ENCODE data around the gene PNLDC1. TPM values are rescaled to one million over a fixed set of nuclear protein-coding genes. Genes with fewer than 3 reads are reported as not detected.
"Not testable (repeated sequence)": the region's sequence is repeated elsewhere in the genome, so short reads cannot be mapped to it uniquely, and the experiment has no call there.

Gene PNLDC1
- total and polyA plus RNA-seq, 11 donors = 0.04 to 0.67 (median 0.20) TPM; not detected in 6

- intact Hi-C loops (cut with DNase I) = no loop called here
- Histone ChIP-seq H3K27ac (no peak overlapping the region), H3K27me3 (no peaks in the 10 kb centered on the region), H3K4me1 (no peaks in the 10 kb centered on the region), H3K36me3 (no peaks in the 10 kb centered on the region), H3K4me3 (peak overlapping the region in 1 of 12 donors; percentile 4), H3K9me3 (no peaks in the 10 kb centered on the region)
- WGBS, 4 donors = 61 to 68% (median 62%) methylated on average over 28 of the region's 28 CpGs
- DNase-seq (no peak), ATAC-seq (no peak)
- TF ChIP-seq CTCF (IDR thresholded peaks at IDR 0.05) (no peak), POLR2A (IDR thresholded peaks at IDR 0.05) (no peak)
Measured at GRCh38 chr6:159819932-159820640, 20.0 kb downstream of the PNLDC1 start.

GRCh38 chr6:159821122-159821521 is 21.0 kb downstream of the PNLDC1 start:
- WGBS, 4 donors = 74 to 77% (median 75%) methylated on average over 11 of the region's 11 CpGs
- H3K27ac ChIP-seq = no peak overlapping the region
- no peaks in the 10 kb centered on the region for H3K9me3 ChIP-seq
- no peaks in the 10 kb centered on the region for H3K4me1 ChIP-seq
- TF ChIP-seq POLR2A (IDR thresholded peaks at IDR 0.05) (no peak), CTCF (IDR thresholded peaks at IDR 0.05) (no peak)
- H3K36me3 ChIP-seq = no peaks in the 10 kb centered on the region
- no peak overlapping the region for H3K4me3 ChIP-seq
- DNase-seq (no peak), ATAC-seq (no peak)
- H3K27me3 ChIP-seq = no peaks in the 10 kb centered on the region
- intact Hi-C loops (cut with DNase I) = no loop called here

- intact Hi-C loops (cut with DNase I) = no loop called here
- WGBS, 4 donors = 90 to 97% (median 93%) methylated on average over 10 of the region's 10 CpGs
- TF ChIP-seq POLR2A (IDR thresholded peaks at IDR 0.05) (no peak), CTCF (IDR thresholded peaks at IDR 0.05) (no peak)
- ATAC-seq (no peak), DNase-seq (no peak)
- Histone ChIP-seq H3K36me3 (no peaks in the 10 kb centered on the region), H3K4me3 (no peak overlapping the region), H3K4me1 (no peaks in the 10 kb centered on the region), H3K9me3 (no peaks in the 10 kb centered on the region), H3K27me3 (no peaks in the 10 kb centered on the region), H3K27ac (no peak overlapping the region)
Measured at GRCh38 chr6:159821726-159822125, 21.6 kb downstream of the PNLDC1 start.

- ATAC-seq = no peak
- H3K27me3 ChIP-seq = no peaks in the 10 kb centered on the region
Measured at GRCh38 chr6:159823953-159824352, 23.9 kb downstream of the PNLDC1 start.

GRCh38 chr6:159824690-159825089 is 24.6 kb downstream of the PNLDC1 start:
- H3K4me3 ChIP-seq; H3K9me3 ChIP-seq; H3K36me3 ChIP-seq; ATAC-seq; H3K27me3 ChIP-seq; H3K4me1 ChIP-seq; intact Hi-C loops (cut with DNase I); DNase-seq; H3K27ac ChIP-seq: not testable (repeated sequence)
- 90 to 95% (median 94%) methylated on average over 9 of the region's 9 CpGs for WGBS, 4 donors

More at GRCh38 chr6:159823953-159824352, 23.9 kb downstream of the PNLDC1 start:
- Histone ChIP-seq H3K4me1 (peaks cover 0 to under 1% (median 0%) of the 10 kb centered on the region in 12 donors), H3K9me3 (no peaks in the 10 kb centered on the region), H3K36me3 (no peaks in the 10 kb centered on the region), H3K27ac (no peak overlapping the region), H3K4me3 (no peak overlapping the region)
- DNase-seq = no peak
- no peak for TF ChIP-seq CTCF (IDR thresholded peaks at IDR 0.05)
- no peak for TF ChIP-seq POLR2A (IDR thresholded peaks at IDR 0.05)
- intact Hi-C loops (cut with DNase I) = no loop called here
- 88 to 93% (median 91%) methylated on average over 3 of the region's 3 CpGs for WGBS, 4 donors

All from heart left ventricle (tissue), 16 donors.